K562 (cell line): ENCODE measurements around the gene RABL6. TPM values are rescaled to one million over a fixed set of nuclear protein-coding genes. Genes with fewer than 3 reads are reported as not detected.

Experiments used
- ATF1 ChIP-seq, 2 experiments: fragments of 450-650 bp in 1 of 2; IDR thresholded peaks; 2 replicates each; pipeline ENCODE4 v1.6.1; 2016; ENCODE audit warnings: missing compliant biosample characterization in 1 of 2, missing genetic modification characterization in 1 of 2
- ATF7 ChIP-seq: fragments of 450-650 bp; IDR thresholded peaks from 2 replicates; pipeline ENCODE4 v1.7.1; 2014; ENCODE audit warnings: mild to moderate bottlenecking, moderate library complexity
- CREB1 ChIP-seq, 2 experiments: sonication (generic) in 1 of 2; formaldehyde crosslinking in 1 of 2; IDR thresholded peaks; 2 replicates each; pipeline versions ENCODE4 v1.6.1 to v1.8.0; 2012 to 2022; ENCODE audit warnings: inconsistent platforms in 1 of 2, mild to moderate bottlenecking in 1 of 2, missing genetic modification reagents in 1 of 2, moderate library complexity in 1 of 2
- CREM ChIP-seq: IDR thresholded peaks from 2 replicates; pipeline ENCODE4 v1.6.1; 2014; ENCODE audit warnings: antibody characterized with exemption, low read depth
- ELF4 ChIP-seq: fragments of 450-650 bp; formaldehyde crosslinking; IDR thresholded peaks from 2 replicates; pipeline ENCODE4 v1.4.0; 2022; ENCODE audit warnings: missing genetic modification characterization
- FOXK2 ChIP-seq, 2 experiments: fragments of 450-650 bp; IDR thresholded peaks in 1 of 2; conservative IDR thresholded peaks in 1 of 2; 2 replicates each; pipeline ENCODE4 v1.6.1; 2016; ENCODE audit warnings: low read depth in 2 of 2, mild to moderate bottlenecking in 1 of 2
- GATAD2A ChIP-seq: fragments of 450-650 bp; IDR thresholded peaks from 2 replicates; pipeline ENCODE4 v1.6.1; 2017
- HMGN3 ChIP-seq: IDR thresholded peaks from 2 replicates; pipeline ENCODE4 v1.6.1; 2011; ENCODE audit warnings: borderline replicate concordance, low read depth, mild to moderate bottlenecking, mixed read lengths, low read length; ENCODE audit not compliant: insufficient read length; ENCODE audit errors: extremely low read depth
- MAZ ChIP-seq, 2 experiments: fragments of 450-650 bp in 1 of 2; sonication (generic) in 1 of 2; formaldehyde crosslinking; IDR thresholded peaks in 1 of 2; conservative IDR thresholded peaks in 1 of 2; 2 replicates each; pipeline versions ENCODE4 v1.4.0 to v1.5.0; 2020; ENCODE audit warnings: mild to moderate bottlenecking in 1 of 2, missing genetic modification reagents in 1 of 2
- MIER1 ChIP-seq: fragments of 450-650 bp; IDR thresholded peaks from 2 replicates; pipeline ENCODE4 v1.6.1; 2016; ENCODE audit warnings: antibody characterized with exemption, mild to moderate bottlenecking, low read depth
- NEUROD1 ChIP-seq: fragments of 150-350 bp; IDR thresholded peaks from 2 replicates; pipeline ENCODE4 v1.6.1; 2014; ENCODE audit warnings: borderline replicate concordance, low read length, low read depth; ENCODE audit not compliant: partially characterized antibody
- NRF1 ChIP-seq, 2 experiments: fragments of 450-650 bp; IDR thresholded peaks in 1 of 2; conservative IDR thresholded peaks in 1 of 2; 2 replicates each; pipeline ENCODE4 v1.6.1; 2014; ENCODE audit warnings: mild to moderate bottlenecking in 2 of 2
- OTX1 ChIP-seq: fragments of 450-650 bp; formaldehyde crosslinking; IDR thresholded peaks from 2 replicates; pipeline ENCODE4 v1.4.0; 2022; ENCODE audit warnings: mild to moderate bottlenecking
- POLR2AphosphoS2 ChIP-seq: IDR thresholded peaks from 2 replicates; pipeline ENCODE4 v1.6.1; 2012; ENCODE audit warnings: low read length, improper control_type of control experiment
- RBM39 ChIP-seq: fragments of 200-400 bp; formaldehyde crosslinking; optimal IDR thresholded peaks from 2 replicates; pipeline ENCODE3; 2018; ENCODE audit warnings: low read depth, low read length
- RUNX1 ChIP-seq: sonication (generic); IDR thresholded peaks from 2 replicates; pipeline ENCODE4 v1.6.1; 2016; ENCODE audit warnings: antibody characterized with exemption, low read depth
- SIRT6 ChIP-seq: IDR thresholded peaks from one replicate; pipeline ENCODE4 v1.6.1; 2012; ENCODE audit warnings: low read depth, mild to moderate bottlenecking, control low read depth, inconsistent platforms, low read length, moderate library complexity
- SP1 ChIP-seq: sonication (generic); formaldehyde crosslinking; IDR thresholded peaks from 2 replicates; pipeline ENCODE4 v1.8.1; 2022; ENCODE audit warnings: mild to moderate bottlenecking, missing genetic modification reagents
- SREBF2 ChIP-seq: sonication (generic); formaldehyde crosslinking; IDR thresholded peaks from 2 replicates; pipeline ENCODE4 v1.4.0; 2020; ENCODE audit warnings: mild to moderate bottlenecking, missing genetic modification reagents
- SRF ChIP-seq, 2 experiments: fragments of 250-450, 450-650 bp in 1 of 2; sonication (Bioruptor Pico) in 1 of 2; sonication (generic) in 1 of 2; formaldehyde crosslinking; IDR thresholded peaks; 2 replicates each; pipeline versions ENCODE4 v1.5.0 to v1.5.1; 2020 to 2022; ENCODE audit warnings: mild to moderate bottlenecking in 1 of 2, missing genetic modification reagents in 1 of 2
- STAT6 ChIP-seq: sonication (generic); formaldehyde crosslinking; IDR thresholded peaks from 2 replicates; pipeline ENCODE4 v1.8.1; 2023; ENCODE audit warnings: mild to moderate bottlenecking, missing genetic modification reagents
- ZEB2 ChIP-seq: fragments of 450-650 bp; IDR thresholded peaks from 2 replicates; pipeline ENCODE4 v1.6.1; 2016
- ZNF224 ChIP-seq: sonication (generic); formaldehyde crosslinking; IDR thresholded peaks from 2 replicates; pipeline ENCODE4 v1.8.0; 2022; ENCODE audit warnings: mild to moderate bottlenecking, missing genetic modification reagents
- polyA plus RNA-seq, 8 experiments: library from polyadenylated mRNA; depleted of rRNA in 4 of 8; stranded (reverse) in 5 of 8; unstranded in 3 of 8; fragments of >200 nt; fragmentation: Nextera tagmentation in 2 of 8; fragmentation: Illumina TruSeq in 1 of 8; extraction: Ambion mirVana in 2 of 8; extraction: Trizol in 1 of 8; gene quantifications; 2 replicates each; pipeline versions ENCODE4 v1.2.1 to v1.2.3, GENCODE V29; 2011 to 2014; ENCODE audit warnings: inconsistent platforms in 1 of 8, missing spikeins in 1 of 8
- total RNA-seq, 7 experiments: library from RNA; depleted of rRNA in 6 of 7; stranded (reverse); fragments of >200 nt in 6 of 7; fragmentation: Illumina TruSeq in 2 of 7; extraction: Trizol in 2 of 7; gene quantifications; 2 replicates each; pipeline versions ENCODE4 v1.2.1 to v1.2.3, GENCODE V29; 2011 to 2021; ENCODE audit warnings: low replicate concordance in 1 of 7

Gene RABL6
- total and polyA plus RNA-seq, 9 of the 15 experiments (the other 6 are each of a cell fraction or from before 2014, with no cell fraction given), result 5.6 to 181 (median 84.5) TPM

- TF ChIP-seq GATAD2A (0 out of 2 replicates have a peak, but pooled peaks have one; percentile 52), CREB1 (IDR thresholded peaks at IDR 0.05) (no peak), CREB1 (CRISPR knock-in tag; IDR thresholded peaks at IDR 0.05) (peak; percentile 48; the same call in 1 of the 2 replicates), ATF1 (CRISPR knock-in tag; IDR thresholded peaks at IDR 0.05) (no peak), ATF1 (tag; IDR thresholded peaks at IDR 0.05) (no peak), SP1 (peak; percentile 60; the same call in 1 of the 2 replicates), RBM39 (no peak), FOXK2 (conservative IDR thresholded peaks at IDR 0.05 in 1 of 2, IDR thresholded peaks at IDR 0.05 in 1 of 2; ENCODE audit: low read depth in 2 of 2) (no peak; a peak in 1 of 4 replicates), HMGN3 (peak; percentile 80), ZEB2 (no peak), STAT6 (CRISPR knock-in tag) (no peak), OTX1 (peak; percentile 44; the same call in 1 of the 2 replicates), NEUROD1 (peak; percentile 15), ZNF224 (CRISPR knock-in tag) (no peak), ATF7 (0 out of 2 replicates have a peak, but pooled peaks have one; percentile 8), RUNX1 (no peak), CREM (peak; percentile 2; the same call in 1 of the 2 replicates), SRF (CRISPR knock-in tag; IDR thresholded peaks at IDR 0.05) (peak in 1 of 2 experiments; percentile 59; a peak in 1 of 4 replicates), NRF1 (conservative IDR thresholded peaks at IDR 0.05 in 1 of 2, IDR thresholded peaks at IDR 0.05 in 1 of 2) (peak; percentile 99), ELF4 (CRISPR knock-in tag) (0 out of 2 replicates have a peak, but pooled peaks have one; percentile 53), SIRT6 (no peak), SREBF2 (CRISPR knock-in tag) (no peak), POLR2AphosphoS2 (no peak), MAZ (CRISPR knock-in tag; conservative IDR thresholded peaks at IDR 0.05 in 1 of 2, IDR thresholded peaks at IDR 0.05 in 1 of 2) (peak in 1 of 2 experiments; percentile 89; a peak in 2 of 4 replicates), MIER1 (no peak)
These were observed 16.9 kb upstream of the RABL6 start, which contains the start of gene TMEM141 (continued) for GRCh38 chr9:136790640-136791515.
